Liver (tissue), 9 donors: ENCODE data around the gene FDX1. TPM values are rescaled to one million over a fixed set of nuclear protein-coding genes. Genes with fewer than 3 reads are reported as not detected.

Source experiments
- DNase-seq: peaks from one replicate; pipeline ENCODE4 v3.0.0-alpha.2; 2017; ENCODE audit warnings: low spot score
- H3K27ac ChIP-seq, 2 donors: one replicate each; pipeline ENCODE4 v1.7.0; 2013; ENCODE audit warnings: inconsistent platforms in 2 of 2, low read length in 2 of 2, control low read depth in 1 of 2, low read depth in 1 of 2, mild to moderate bottlenecking in 1 of 2
- H3K27me3 ChIP-seq, 4 donors: one replicate each; pipeline versions ENCODE4 v1.6.1 to v1.7.0; 2013; ENCODE audit warnings: low read length in 3 of 4, inconsistent platforms in 1 of 4, mild to moderate bottlenecking in 1 of 4, moderate library complexity in 1 of 4; ENCODE audit not compliant: control insufficient read depth in 4 of 4, insufficient read depth in 4 of 4
- H3K36me3 ChIP-seq, 4 donors: one replicate each; pipeline versions ENCODE4 v1.6.1 to v1.7.0; 2013; ENCODE audit warnings: low read length in 3 of 4, mild to moderate bottlenecking in 3 of 4, low read depth in 1 of 4, moderate library complexity in 1 of 4; ENCODE audit not compliant: control insufficient read depth in 4 of 4, insufficient read depth in 3 of 4
- H3K4me1 ChIP-seq, 4 donors: one replicate each; pipeline versions ENCODE4 v1.6.1 to v1.7.0; 2013; ENCODE audit warnings: low read length in 3 of 4, mild to moderate bottlenecking in 3 of 4, moderate library complexity in 1 of 4; ENCODE audit not compliant: control insufficient read depth in 4 of 4, insufficient read depth in 4 of 4
- H3K4me3 ChIP-seq, 3 donors: one replicate each; pipeline versions ENCODE4 v1.6.1 to v1.7.0; 2013; ENCODE audit warnings: low read length in 3 of 3, control low read depth in 1 of 3, low read depth in 1 of 3, mild to moderate bottlenecking in 1 of 3
- H3K9ac ChIP-seq, 2 donors: one replicate each; pipeline ENCODE4 v1.7.0; 2013; ENCODE audit warnings: low read length in 2 of 2, mild to moderate bottlenecking in 2 of 2, moderate library complexity in 2 of 2, control low read depth in 1 of 2, low read depth in 1 of 2
- H3K9me3 ChIP-seq, 4 donors: one replicate each; pipeline versions ENCODE4 v1.6.1 to v1.7.0; 2013; ENCODE audit warnings: low read length in 3 of 4; ENCODE audit not compliant: control insufficient read depth in 4 of 4
- EGR1 ChIP-seq, 2 donors: IDR thresholded peaks; 2 replicates each; pipeline ENCODE4 v1.6.1; 2016 to 2018; ENCODE audit warnings: antibody characterized with exemption in 2 of 2, low read depth in 2 of 2
- FOXA1 ChIP-seq: IDR thresholded peaks from 2 replicates; pipeline ENCODE4 v1.6.1; 2016; ENCODE audit warnings: antibody characterized with exemption
- FOXA2 ChIP-seq: IDR thresholded peaks from 2 replicates; pipeline ENCODE4 v1.6.1; 2016; ENCODE audit warnings: antibody characterized with exemption
- GABPA ChIP-seq, 2 donors: IDR thresholded peaks in 1 of 2; conservative IDR thresholded peaks in 1 of 2; 2 replicates each; pipeline ENCODE4 v1.6.1; 2016; ENCODE audit warnings: antibody characterized with exemption in 2 of 2, mild to moderate bottlenecking in 1 of 2, moderate library complexity in 1 of 2
- HNF4A ChIP-seq, 2 donors: conservative IDR thresholded peaks; 2 replicates each; pipeline ENCODE4 v1.6.1; 2016; ENCODE audit warnings: antibody characterized with exemption in 2 of 2, mild to moderate bottlenecking in 2 of 2
- HNF4G ChIP-seq: IDR thresholded peaks from 2 replicates; pipeline ENCODE4 v1.6.1; 2016; ENCODE audit warnings: antibody characterized with exemption
- JUND ChIP-seq, 2 donors: IDR thresholded peaks; 2 replicates each; pipeline ENCODE4 v1.6.1; 2016; ENCODE audit warnings: antibody characterized with exemption in 2 of 2
- MAX ChIP-seq: IDR thresholded peaks from 2 replicates; pipeline ENCODE4 v1.6.1; 2016; ENCODE audit warnings: antibody characterized with exemption
- NR2F2 ChIP-seq: IDR thresholded peaks from 2 replicates; pipeline ENCODE4 v1.6.1; 2016; ENCODE audit warnings: antibody characterized with exemption
- RAD21 ChIP-seq, 2 donors: IDR thresholded peaks; 2 replicates each; pipeline ENCODE4 v1.6.1; 2016; ENCODE audit warnings: antibody characterized with exemption in 2 of 2, mild to moderate bottlenecking in 2 of 2
- RXRA ChIP-seq, 2 donors: IDR thresholded peaks; 2 replicates each; pipeline ENCODE4 v1.6.1; 2017 to 2018; ENCODE audit warnings: antibody characterized with exemption in 2 of 2, mild to moderate bottlenecking in 1 of 2
- SP1 ChIP-seq: IDR thresholded peaks from 2 replicates; pipeline ENCODE4 v1.6.1; 2018; ENCODE audit warnings: antibody characterized with exemption, mild to moderate bottlenecking
- TAF1 ChIP-seq: conservative IDR thresholded peaks from 2 replicates; pipeline ENCODE4 v1.6.1; 2016; ENCODE audit warnings: antibody characterized with exemption, mild to moderate bottlenecking
- YY1 ChIP-seq: IDR thresholded peaks from 2 replicates; pipeline ENCODE4 v1.6.1; 2016; ENCODE audit warnings: antibody characterized with exemption, mild to moderate bottlenecking
- WGBS: extraction: QIAGEN DNeasy Blood & Tissue Kit; methylation state at CpG from one replicate; pipeline ENCODE4 v1.1.7; 2013; 5-methylcytosine and 5-hydroxymethylcytosine counted together
- polyA plus RNA-seq, 2 donors: library from polyadenylated mRNA; stranded (reverse) in 1 of 2; unstranded in 1 of 2; fragments of 200-250 nt in 1 of 2; fragments of >200 nt in 1 of 2; fragmentation: Nextera tagmentation in 1 of 2; extraction: Ambion mirVana in 1 of 2; gene quantifications; one replicate each; pipeline versions ENCODE4 v1.2.1 to v1.2.3, GENCODE V29; 2013 to 2015
- total RNA-seq, 2 donors: library from RNA; depleted of rRNA; stranded (reverse); fragments of >200 nt; gene quantifications; one replicate each; pipeline ENCODE4 v1.2.3, GENCODE V29; 2014
- TF ChIP-seq, protein P1 (sequence below): fragments of 150-350 bp; IDR thresholded peaks from 2 replicates; pipeline ENCODE4 v1.5.1; 2017; ENCODE audit warnings: improper control_type of control experiment, low read depth, low read length; ENCODE audit not compliant: missing input control
- TF ChIP-seq, protein P2 (sequence below): IDR thresholded peaks from 2 replicates; pipeline ENCODE4 v1.6.1; 2016; ENCODE audit warnings: antibody characterized with exemption, mild to moderate bottlenecking
- TF ChIP-seq, protein P3 (sequence below): IDR thresholded peaks from 2 replicates; pipeline ENCODE4 v1.6.1; 2016; ENCODE audit warnings: antibody characterized with exemption
- TF ChIP-seq, protein P4 (sequence below): IDR thresholded peaks from 2 replicates; pipeline ENCODE4 v1.6.1; 2016; ENCODE audit warnings: antibody characterized with exemption
- donor health status: healthy.
- donor health status: healthy.
- donor health status: healthy.
- donor health status: healthy.
- donor health status: healthy.

Gene FDX1
- total and polyA plus RNA-seq, 4 donors: 6.8 to 28.8 (median 17.1) TPM

GRCh38 chr11:110446061-110446460 is 16.3 kb downstream of the FDX1 start:
- Histone ChIP-seq H3K9me3 (no peaks in the 10 kb centered on the region), H3K36me3 (peaks cover 3 to 9% (median 3%) of the 10 kb centered on the region in 4 donors), H3K9ac (no peak overlapping the region), H3K4me3 (no peak overlapping the region), H3K27ac (no peak overlapping the region), H3K4me1 (peaks cover 0 to 6% (median 4%) of the 10 kb centered on the region in 4 donors), H3K27me3 (no peaks in the 10 kb centered on the region)
- no peak for DNase-seq
- TF ChIP-seq SP1 (no peak), JUND (IDR thresholded peaks at IDR 0.05) (no peak), HNF4A (conservative IDR thresholded peaks at IDR 0.05) (no peak), MAX (no peak), RAD21 (IDR thresholded peaks at IDR 0.05) (no peak), FOXA2 (no peak), YY1 (no peak), HNF4G (no peak), GABPA (IDR thresholded peaks at IDR 0.05 in 1 of 2, conservative IDR thresholded peaks at IDR 0.05 in 1 of 2) (no peak), EGR1 (IDR thresholded peaks at IDR 0.05; ENCODE audit: low read depth in 2 of 2) (no peak), FOXA1 (no peak), NR2F2 (no peak), TAF1 (no peak), RXRA (IDR thresholded peaks at IDR 0.05) (no peak)
- TF ChIP-seq, protein P1, sequence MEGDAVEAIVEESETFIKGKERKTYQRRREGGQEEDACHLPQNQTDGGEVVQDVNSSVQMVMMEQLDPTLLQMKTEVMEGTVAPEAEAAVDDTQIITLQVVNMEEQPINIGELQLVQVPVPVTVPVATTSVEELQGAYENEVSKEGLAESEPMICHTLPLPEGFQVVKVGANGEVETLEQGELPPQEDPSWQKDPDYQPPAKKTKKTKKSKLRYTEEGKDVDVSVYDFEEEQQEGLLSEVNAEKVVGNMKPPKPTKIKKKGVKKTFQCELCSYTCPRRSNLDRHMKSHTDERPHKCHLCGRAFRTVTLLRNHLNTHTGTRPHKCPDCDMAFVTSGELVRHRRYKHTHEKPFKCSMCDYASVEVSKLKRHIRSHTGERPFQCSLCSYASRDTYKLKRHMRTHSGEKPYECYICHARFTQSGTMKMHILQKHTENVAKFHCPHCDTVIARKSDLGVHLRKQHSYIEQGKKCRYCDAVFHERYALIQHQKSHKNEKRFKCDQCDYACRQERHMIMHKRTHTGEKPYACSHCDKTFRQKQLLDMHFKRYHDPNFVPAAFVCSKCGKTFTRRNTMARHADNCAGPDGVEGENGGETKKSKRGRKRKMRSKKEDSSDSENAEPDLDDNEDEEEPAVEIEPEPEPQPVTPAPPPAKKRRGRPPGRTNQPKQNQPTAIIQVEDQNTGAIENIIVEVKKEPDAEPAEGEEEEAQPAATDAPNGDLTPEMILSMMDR: no peak
- TF ChIP-seq, protein P2, sequence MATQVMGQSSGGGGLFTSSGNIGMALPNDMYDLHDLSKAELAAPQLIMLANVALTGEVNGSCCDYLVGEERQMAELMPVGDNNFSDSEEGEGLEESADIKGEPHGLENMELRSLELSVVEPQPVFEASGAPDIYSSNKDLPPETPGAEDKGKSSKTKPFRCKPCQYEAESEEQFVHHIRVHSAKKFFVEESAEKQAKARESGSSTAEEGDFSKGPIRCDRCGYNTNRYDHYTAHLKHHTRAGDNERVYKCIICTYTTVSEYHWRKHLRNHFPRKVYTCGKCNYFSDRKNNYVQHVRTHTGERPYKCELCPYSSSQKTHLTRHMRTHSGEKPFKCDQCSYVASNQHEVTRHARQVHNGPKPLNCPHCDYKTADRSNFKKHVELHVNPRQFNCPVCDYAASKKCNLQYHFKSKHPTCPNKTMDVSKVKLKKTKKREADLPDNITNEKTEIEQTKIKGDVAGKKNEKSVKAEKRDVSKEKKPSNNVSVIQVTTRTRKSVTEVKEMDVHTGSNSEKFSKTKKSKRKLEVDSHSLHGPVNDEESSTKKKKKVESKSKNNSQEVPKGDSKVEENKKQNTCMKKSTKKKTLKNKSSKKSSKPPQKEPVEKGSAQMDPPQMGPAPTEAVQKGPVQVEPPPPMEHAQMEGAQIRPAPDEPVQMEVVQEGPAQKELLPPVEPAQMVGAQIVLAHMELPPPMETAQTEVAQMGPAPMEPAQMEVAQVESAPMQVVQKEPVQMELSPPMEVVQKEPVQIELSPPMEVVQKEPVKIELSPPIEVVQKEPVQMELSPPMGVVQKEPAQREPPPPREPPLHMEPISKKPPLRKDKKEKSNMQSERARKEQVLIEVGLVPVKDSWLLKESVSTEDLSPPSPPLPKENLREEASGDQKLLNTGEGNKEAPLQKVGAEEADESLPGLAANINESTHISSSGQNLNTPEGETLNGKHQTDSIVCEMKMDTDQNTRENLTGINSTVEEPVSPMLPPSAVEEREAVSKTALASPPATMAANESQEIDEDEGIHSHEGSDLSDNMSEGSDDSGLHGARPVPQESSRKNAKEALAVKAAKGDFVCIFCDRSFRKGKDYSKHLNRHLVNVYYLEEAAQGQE: no peak
- TF ChIP-seq, protein P3, sequence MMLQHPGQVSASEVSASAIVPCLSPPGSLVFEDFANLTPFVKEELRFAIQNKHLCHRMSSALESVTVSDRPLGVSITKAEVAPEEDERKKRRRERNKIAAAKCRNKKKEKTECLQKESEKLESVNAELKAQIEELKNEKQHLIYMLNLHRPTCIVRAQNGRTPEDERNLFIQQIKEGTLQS: no peak
- TF ChIP-seq, protein P4, sequence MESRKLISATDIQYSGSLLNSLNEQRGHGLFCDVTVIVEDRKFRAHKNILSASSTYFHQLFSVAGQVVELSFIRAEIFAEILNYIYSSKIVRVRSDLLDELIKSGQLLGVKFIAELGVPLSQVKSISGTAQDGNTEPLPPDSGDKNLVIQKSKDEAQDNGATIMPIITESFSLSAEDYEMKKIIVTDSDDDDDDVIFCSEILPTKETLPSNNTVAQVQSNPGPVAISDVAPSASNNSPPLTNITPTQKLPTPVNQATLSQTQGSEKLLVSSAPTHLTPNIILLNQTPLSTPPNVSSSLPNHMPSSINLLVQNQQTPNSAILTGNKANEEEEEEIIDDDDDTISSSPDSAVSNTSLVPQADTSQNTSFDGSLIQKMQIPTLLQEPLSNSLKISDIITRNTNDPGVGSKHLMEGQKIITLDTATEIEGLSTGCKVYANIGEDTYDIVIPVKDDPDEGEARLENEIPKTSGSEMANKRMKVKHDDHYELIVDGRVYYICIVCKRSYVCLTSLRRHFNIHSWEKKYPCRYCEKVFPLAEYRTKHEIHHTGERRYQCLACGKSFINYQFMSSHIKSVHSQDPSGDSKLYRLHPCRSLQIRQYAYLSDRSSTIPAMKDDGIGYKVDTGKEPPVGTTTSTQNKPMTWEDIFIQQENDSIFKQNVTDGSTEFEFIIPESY: no peak
- WGBS: 97% methylated on average over 3 of the region's 3 CpGs
